HCT116 (cell line): ENCODE measurements around the gene VPS37B. TPM values are rescaled to one million over a fixed set of nuclear protein-coding genes. Genes with fewer than 3 reads are reported as not detected.

Source experiments
- ATAC-seq: fragments of 200-7000 bp; cut with Tn5 transposase; 2 replicates; pipeline ENCODE4 v1.9.1; 2020; ENCODE audit warnings: mild to moderate bottlenecking, moderate library complexity
- BruUV-seq: library from RNA; stranded (reverse); fragments of 400-500 nt; replicated peaks from 2 replicates; lab custom pipeline; 2021; lab: Mats Ljungman, UMichigan
- CTCF ChIA-PET: fragments of 300-600 bp; sonication (Branson Sonifier 250); formaldehyde crosslinking; loops from one replicate; lab custom pipeline; 2021; ENCODE audit warnings: antibody characterized with exemption; lab: Charles Lee
- POLR2A ChIA-PET: fragments of 300-600, 350-600 bp; sonication (Branson Sonifier 250); formaldehyde crosslinking; loops from one replicate; lab custom pipeline; 2021; ENCODE audit warnings: antibody characterized with exemption; lab: Charles Lee
- RAD21 ChIA-PET, 2 experiments: fragments of 300-600 bp; sonication (Branson Sonifier 250); formaldehyde crosslinking; loops; one replicate each; lab custom pipeline; 2023; ENCODE audit warnings: low total read pairs in 2 of 2; ENCODE audit not compliant: uncharacterized antibody in 2 of 2, unreplicated experiment in 2 of 2, low non-redundant PET in 1 of 2; lab: Charles Lee
- DNase-seq: peaks from one replicate; pipeline ENCODE4 v3.0.0-alpha.2; 2010; ENCODE audit warnings: low read depth, low spot score
- H2AFZ ChIP-seq: fragments of 200-600 bp; shearing (Covaris generic), sonication (generic); 2 replicates; pipeline ENCODE4 v1.6.1; 2017; ENCODE audit warnings: low read depth, mixed run types, mixed read lengths, antibody characterized with exemption, low read length; ENCODE audit not compliant: poor library complexity, severe bottlenecking
- H3K27ac ChIP-seq: 2 replicates; pipeline ENCODE4 v1.5.1; 2012; ENCODE audit warnings: low read depth, low read length
- H3K27me3 ChIP-seq: fragments of 200-600 bp; sonication (generic); 2 replicates; pipeline ENCODE4 v1.6.1; 2016; ENCODE audit warnings: mixed run types, low read length, mixed read lengths; ENCODE audit not compliant: insufficient read depth
- H3K36me3 ChIP-seq, 2 experiments: fragments of 200-500 bp in 1 of 2; fragments of 200-600 bp in 1 of 2; sonication (Bioruptor generic) in 1 of 2; sonication (generic) in 1 of 2; 2 replicates each; pipeline versions ENCODE4 v1.5.1 to v1.6.1; 2014 to 2016; ENCODE audit warnings: low read length in 2 of 2, inconsistent platforms in 1 of 2, mixed read lengths in 1 of 2, mixed run types in 1 of 2; ENCODE audit not compliant: insufficient read depth in 2 of 2, control insufficient read depth in 1 of 2
- H3K4me1 ChIP-seq, 2 experiments: fragments of 200-600 bp in 1 of 2; sonication (generic) in 1 of 2; 2 replicates each; pipeline versions ENCODE4 v1.5.1 to v1.6.1; 2012 to 2017; ENCODE audit warnings: low read length in 2 of 2, inconsistent platforms in 1 of 2, mild to moderate bottlenecking in 1 of 2, mixed read lengths in 1 of 2, mixed run types in 1 of 2, moderate library complexity in 1 of 2; ENCODE audit not compliant: insufficient read depth in 2 of 2, control insufficient read depth in 1 of 2
- H3K4me2 ChIP-seq: fragments of 200-600 bp; sonication (generic); 2 replicates; pipeline ENCODE4 v1.6.1; 2017; ENCODE audit warnings: mixed run types, low read length, mixed read lengths
- H3K4me3 ChIP-seq, 2 experiments: fragments of 200-600 bp in 1 of 2; sonication (generic) in 1 of 2; replicated peaks in 1 of 2; 2 replicates each; pipeline ENCODE4 v1.5.1; 2011 to 2016; ENCODE audit warnings: low read length in 2 of 2, control low read depth in 1 of 2, low read depth in 1 of 2, mild to moderate bottlenecking in 1 of 2, mixed read lengths in 1 of 2, mixed run types in 1 of 2
- H3K79me2 ChIP-seq: fragments of 200-600 bp; sonication (generic); 2 replicates; pipeline ENCODE4 v1.6.1; 2017; ENCODE audit warnings: mild to moderate bottlenecking, mixed run types, low read length, moderate library complexity, mixed read lengths; ENCODE audit not compliant: insufficient read depth
- H3K9ac ChIP-seq: fragments of 200-600 bp; sonication (generic); 2 replicates; pipeline ENCODE4 v1.6.1; 2016; ENCODE audit warnings: low read length, mixed read lengths
- H3K9me2 ChIP-seq: fragments of 200-600 bp; sonication (generic), shearing (Covaris generic); 2 replicates; pipeline ENCODE4 v1.6.1; 2017; ENCODE audit warnings: mixed run types, mild to moderate bottlenecking, moderate library complexity; ENCODE audit not compliant: insufficient read depth
- H3K9me3 ChIP-seq, 2 experiments: fragments of 200-500 bp in 1 of 2; fragments of 200-600 bp in 1 of 2; sonication (Bioruptor generic) in 1 of 2; sonication (generic) in 1 of 2; 2 replicates each; pipeline ENCODE4 v1.6.1; 2014 to 2017; ENCODE audit warnings: low read length in 2 of 2, mixed read lengths in 2 of 2, inconsistent platforms in 1 of 2, low read depth in 1 of 2, mild to moderate bottlenecking in 1 of 2, mixed run types in 1 of 2, moderate library complexity in 1 of 2; ENCODE audit not compliant: control insufficient read depth in 1 of 2, insufficient read depth in 1 of 2
- H4K20me1 ChIP-seq: fragments of 200-600 bp; sonication (generic), shearing (Covaris generic); 2 replicates; pipeline ENCODE4 v1.6.1; 2017; ENCODE audit warnings: mixed run types, mild to moderate bottlenecking, moderate library complexity; ENCODE audit not compliant: insufficient read depth
- CBX3 ChIP-seq: IDR thresholded peaks from 2 replicates; pipeline ENCODE4 v1.6.1; 2012; ENCODE audit warnings: low read depth
- EGR1 ChIP-seq: IDR thresholded peaks from 2 replicates; pipeline ENCODE4 v1.6.1; 2012; ENCODE audit warnings: low read depth
- POLR2AphosphoS5 ChIP-seq: IDR thresholded peaks from 2 replicates; pipeline ENCODE4 v1.6.1; 2011; ENCODE audit warnings: mild to moderate bottlenecking, low read depth, low read length, moderate library complexity
- intact Hi-C: fragments of 100-400 bp; cut with micrococcal nuclease; formaldehyde crosslinking; loops from 2 replicates; pipeline ENCODE4 v1.10.0; 2022
- total RNA-seq: library from RNA; stranded (reverse); gene quantifications from one replicate; pipeline ENCODE4 v1.2.1, GENCODE V29; 2021; ENCODE audit not compliant: unreplicated experiment
- TF ChIP-seq, protein P1 (sequence below): IDR thresholded peaks from 2 replicates; pipeline ENCODE4 v1.6.1; 2011; ENCODE audit warnings: mild to moderate bottlenecking, low read length, moderate library complexity; ENCODE audit not compliant: insufficient replicate concordance; ENCODE audit errors: extremely low read depth

Gene VPS37B
- total RNA-seq, 1 experiment from 2014 or later: 55.0 TPM

DNA sequence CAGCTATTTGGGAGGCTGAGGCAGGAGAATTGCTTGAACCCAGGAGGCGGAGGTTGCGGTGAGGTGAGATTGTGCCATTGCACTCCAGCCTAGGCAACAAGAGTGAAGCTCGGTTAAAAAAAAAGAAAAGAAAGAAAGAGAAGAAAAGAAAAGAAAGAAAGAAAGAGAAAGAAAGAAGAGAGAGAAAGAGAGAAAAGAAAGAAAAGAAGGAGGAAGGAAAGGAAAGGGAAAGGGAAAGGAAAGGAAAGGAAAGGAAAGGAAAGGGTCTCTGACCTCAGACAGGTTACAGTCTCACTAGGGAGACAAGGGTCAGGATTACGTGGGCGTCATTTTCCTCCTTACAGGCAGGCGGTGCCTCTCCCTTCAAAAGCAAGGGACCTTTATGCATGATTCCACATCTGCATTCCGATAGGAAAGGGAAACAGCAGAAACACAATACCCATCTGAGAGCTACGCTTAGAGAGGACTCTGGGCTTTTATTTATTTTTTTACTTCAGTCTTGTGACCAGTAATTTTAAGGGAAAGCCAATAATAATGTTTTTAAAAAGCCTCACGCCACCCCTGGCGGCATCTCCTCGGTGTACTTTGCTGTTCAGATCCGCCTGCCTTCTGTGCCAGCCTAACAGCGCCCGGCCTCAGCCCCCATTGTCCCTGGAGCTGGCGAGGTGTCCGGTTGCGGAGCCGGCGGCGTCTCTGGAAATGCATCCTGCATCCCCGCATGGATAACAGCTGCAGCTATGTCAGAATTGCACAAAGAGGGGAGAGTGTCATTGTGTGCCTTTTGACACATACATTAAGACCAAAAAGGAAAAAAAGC lies 61.6 kb downstream of the VPS37B start:
- RAD21 ChIA-PET: no interaction called here
- Histone ChIP-seq H3K4me3 (peak overlapping the region; percentile 49 to 71), H4K20me1 (no peaks in the 10 kb centered on the region), H3K9ac (peak overlapping the region; percentile 54), H2AFZ (peak overlapping the region; percentile 49), H3K79me2 (peaks cover 35% of the 10 kb centered on the region), H3K27ac (peak overlapping the region; percentile 38), H3K4me2 (peak overlapping the region; percentile 91), H3K4me1 (peaks cover 32 to 48% of the 10 kb centered on the region in 2 experiments), H3K36me3 (peaks cover 0 to 5% of the 10 kb centered on the region in 2 experiments; a peak in 1 of 4 replicates), H3K9me2 (no peaks in the 10 kb centered on the region), H3K27me3 (no peaks in the 10 kb centered on the region), H3K9me3 (no peaks in the 10 kb centered on the region)
- CTCF ChIA-PET: interaction anchor here (0.9 to 2.3 kb wide), 2 partner anchors 37 to 41 kb away, joined by 3 to 10 read pairs; no protein-coding TSS in a partner anchor
- POLR2A ChIA-PET: interaction anchor here (0.7 to 0.9 kb wide), 2 partner anchors 29 to 506 kb away, joined by 3 read pairs; no protein-coding TSS in a partner anchor
- TF ChIP-seq, protein P1, sequence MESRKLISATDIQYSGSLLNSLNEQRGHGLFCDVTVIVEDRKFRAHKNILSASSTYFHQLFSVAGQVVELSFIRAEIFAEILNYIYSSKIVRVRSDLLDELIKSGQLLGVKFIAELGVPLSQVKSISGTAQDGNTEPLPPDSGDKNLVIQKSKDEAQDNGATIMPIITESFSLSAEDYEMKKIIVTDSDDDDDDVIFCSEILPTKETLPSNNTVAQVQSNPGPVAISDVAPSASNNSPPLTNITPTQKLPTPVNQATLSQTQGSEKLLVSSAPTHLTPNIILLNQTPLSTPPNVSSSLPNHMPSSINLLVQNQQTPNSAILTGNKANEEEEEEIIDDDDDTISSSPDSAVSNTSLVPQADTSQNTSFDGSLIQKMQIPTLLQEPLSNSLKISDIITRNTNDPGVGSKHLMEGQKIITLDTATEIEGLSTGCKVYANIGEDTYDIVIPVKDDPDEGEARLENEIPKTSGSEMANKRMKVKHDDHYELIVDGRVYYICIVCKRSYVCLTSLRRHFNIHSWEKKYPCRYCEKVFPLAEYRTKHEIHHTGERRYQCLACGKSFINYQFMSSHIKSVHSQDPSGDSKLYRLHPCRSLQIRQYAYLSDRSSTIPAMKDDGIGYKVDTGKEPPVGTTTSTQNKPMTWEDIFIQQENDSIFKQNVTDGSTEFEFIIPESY: no peak
- TF ChIP-seq EGR1: peak; percentile 89
- no peak for TF ChIP-seq POLR2AphosphoS5
- no peak for TF ChIP-seq CBX3
- BruUV-seq: no TSS peak
- DNase-seq: peak; percentile 35
- intact Hi-C loops: no loop called here
- peak; percentile 59 for ATAC-seq
